K562 (cell line): ENCODE results near the gene SORCS1. TPM values are rescaled to one million over a fixed set of nuclear protein-coding genes. Genes with fewer than 3 reads are reported as not detected.

Experiments used
- ARID2 ChIP-seq: fragments of 450-650 bp; IDR thresholded peaks from 2 replicates; pipeline ENCODE4 v1.6.1; 2017; ENCODE audit warnings: antibody characterized with exemption, mild to moderate bottlenecking
- ARNT ChIP-seq, 2 experiments: fragments of 450-650 bp; IDR thresholded peaks; 2 replicates each; pipeline ENCODE4 v1.6.1; 2016; ENCODE audit warnings: mild to moderate bottlenecking in 1 of 2
- EP300 ChIP-seq: IDR thresholded peaks from 2 replicates; pipeline ENCODE4 v1.6.1; 2012; ENCODE audit warnings: low read length, improper control_type of control experiment
- HDAC3 ChIP-seq: fragments of 450-650 bp; IDR thresholded peaks from 2 replicates; pipeline ENCODE4 v1.6.1; 2018; ENCODE audit warnings: borderline replicate concordance, mild to moderate bottlenecking, moderate library complexity; ENCODE audit not compliant: partially characterized antibody
- KAT2B ChIP-seq: IDR thresholded peaks from one replicate; pipeline ENCODE4 v1.6.1; 2012; ENCODE audit warnings: low read depth, mild to moderate bottlenecking, control low read depth, inconsistent platforms, low read length, moderate library complexity
- MAFG ChIP-seq: fragments of 450-650 bp; conservative IDR thresholded peaks from 2 replicates; pipeline ENCODE4 v1.6.1; 2016; ENCODE audit warnings: missing genetic modification characterization, missing compliant biosample characterization
- MCM7 ChIP-seq, 2 experiments: fragments of 450-650 bp; IDR thresholded peaks; 2 replicates each; pipeline ENCODE4 v1.6.1; 2016 to 2018
- MEIS2 ChIP-seq: fragments of 450-650 bp; IDR thresholded peaks from 2 replicates; pipeline ENCODE4 v1.6.1; 2014; ENCODE audit warnings: mild to moderate bottlenecking; ENCODE audit not compliant: partially characterized antibody
- SAFB2 ChIP-seq: fragments of 200-400 bp; formaldehyde crosslinking; IDR thresholded peaks from 2 replicates; pipeline ENCODE4 v1.6.1; 2018; ENCODE audit warnings: borderline replicate concordance, low read length, low read depth, moderate library complexity; ENCODE audit not compliant: severe bottlenecking
- SIRT6 ChIP-seq: IDR thresholded peaks from one replicate; pipeline ENCODE4 v1.6.1; 2012; ENCODE audit warnings: low read depth, mild to moderate bottlenecking, control low read depth, inconsistent platforms, low read length, moderate library complexity
- ZFX ChIP-seq: sonication (generic); formaldehyde crosslinking; IDR thresholded peaks from 2 replicates; pipeline ENCODE4 v1.8.0; 2022; ENCODE audit warnings: mild to moderate bottlenecking, missing genetic modification reagents, moderate library complexity
- ZKSCAN8 ChIP-seq: fragments of 200-800 bp; sonication (Bioruptor generic); IDR thresholded peaks from 2 replicates; pipeline ENCODE4 v1.6.1; 2016; ENCODE audit warnings: missing genetic modification characterization, missing compliant biosample characterization
- ZNF347 ChIP-seq: fragments of 450-650 bp; formaldehyde crosslinking; IDR thresholded peaks from 2 replicates; pipeline ENCODE4 v1.4.0; 2020; ENCODE audit warnings: low read depth, mild to moderate bottlenecking, moderate library complexity
- ZNF436 ChIP-seq: fragments of 250-450, 450-650 bp; sonication (Bioruptor Pico); formaldehyde crosslinking; IDR thresholded peaks from 2 replicates; pipeline ENCODE4 v1.7.0; 2020; ENCODE audit warnings: mild to moderate bottlenecking
- ZNF780A ChIP-seq: fragments of 250-450 bp; sonication (Bioruptor Pico); IDR thresholded peaks from 2 replicates; pipeline ENCODE4 v1.5.0; 2021; ENCODE audit warnings: mild to moderate bottlenecking
- polyA plus RNA-seq, 8 experiments: library from polyadenylated mRNA; depleted of rRNA in 4 of 8; stranded (reverse) in 5 of 8; unstranded in 3 of 8; fragments of >200 nt; fragmentation: Nextera tagmentation in 2 of 8; fragmentation: Illumina TruSeq in 1 of 8; extraction: Ambion mirVana in 2 of 8; extraction: Trizol in 1 of 8; gene quantifications; 2 replicates each; pipeline versions ENCODE4 v1.2.1 to v1.2.3, GENCODE V29; 2011 to 2014; ENCODE audit warnings: inconsistent platforms in 1 of 8, missing spikeins in 1 of 8
- total RNA-seq, 7 experiments: library from RNA; depleted of rRNA in 6 of 7; stranded (reverse); fragments of >200 nt in 6 of 7; fragmentation: Illumina TruSeq in 2 of 7; extraction: Trizol in 2 of 7; gene quantifications; 2 replicates each; pipeline versions ENCODE4 v1.2.1 to v1.2.3, GENCODE V29; 2011 to 2021; ENCODE audit warnings: low replicate concordance in 1 of 7
- TF ChIP-seq, protein P1 (sequence below): sonication (generic); formaldehyde crosslinking; IDR thresholded peaks from 2 replicates; pipeline ENCODE4 v1.8.1; 2023; ENCODE audit warnings: mild to moderate bottlenecking, missing genetic modification reagents
- TF ChIP-seq, protein P2 (sequence below), 2 experiments: fragments of 450-650 bp; conservative IDR thresholded peaks; 2 replicates each; pipeline ENCODE4 v1.6.1; 2017; ENCODE audit warnings: mild to moderate bottlenecking in 2 of 2, moderate library complexity in 2 of 2
- TF ChIP-seq, protein P3 (sequence below): IDR thresholded peaks from 2 replicates; pipeline ENCODE4 v1.6.1; 2016; ENCODE audit warnings: missing genetic modification characterization, missing compliant biosample characterization
- TF ChIP-seq, protein P4 (sequence below): fragments of 250-450 bp; sonication (Bioruptor Pico); IDR thresholded peaks from 2 replicates; pipeline ENCODE4 v1.8.0; 2022; ENCODE audit warnings: moderate library complexity, mild to moderate bottlenecking, inconsistent platforms
- TF ChIP-seq, protein P5 (sequence below), 2 experiments: fragments of 450-650 bp in 1 of 2; sonication (generic) in 1 of 2; formaldehyde crosslinking; conservative IDR thresholded peaks; 2 replicates each; pipeline versions ENCODE4 v1.4.0 to v1.8.1; 2020 to 2022; ENCODE audit warnings: mild to moderate bottlenecking in 1 of 2, missing genetic modification reagents in 1 of 2

SORCS1 gene
- total and polyA plus RNA-seq, 9 of the 15 experiments (the other 6 are each of a cell fraction or from before 2014, with no cell fraction given): 1.5 to 3.9 (median 2.7) TPM

DNA sequence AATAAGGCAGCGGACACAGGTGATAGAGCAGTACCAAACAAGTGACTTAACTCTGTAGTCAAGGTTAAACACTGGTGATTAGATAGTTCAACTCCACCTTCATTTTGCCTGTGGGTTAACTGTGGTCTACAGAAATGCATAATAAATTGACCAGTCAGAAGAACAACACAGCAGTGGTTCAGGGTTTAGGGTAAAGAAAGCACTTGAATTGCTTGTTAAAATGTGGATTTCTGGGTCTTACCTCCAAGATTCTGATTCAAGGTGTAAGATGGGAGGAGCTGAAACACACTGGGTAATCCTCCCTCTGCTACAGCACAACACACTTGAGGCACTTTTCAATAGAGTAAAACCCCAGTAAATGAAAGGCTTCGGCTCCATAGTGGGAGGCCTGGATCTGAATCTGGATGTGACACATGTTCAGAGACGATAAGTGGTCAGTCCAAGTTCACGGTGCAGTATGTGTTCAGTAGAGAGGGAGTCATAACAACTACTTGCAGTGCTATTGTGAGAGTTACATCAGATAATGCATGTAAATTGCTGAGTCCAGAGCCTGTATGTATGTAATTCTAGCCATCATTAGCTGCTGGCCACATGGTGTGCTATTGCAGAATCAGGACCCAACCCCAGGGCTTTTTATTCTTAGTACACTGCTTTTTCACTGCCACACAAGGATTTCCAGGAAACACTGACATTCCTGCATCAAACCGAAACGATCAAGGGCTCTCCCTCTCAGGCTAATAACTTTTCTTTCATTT, 141.7 kb downstream of the SORCS1 start (continued):
- TF ChIP-seq ZNF436 (CRISPR knock-in tag): no peak
- TF ChIP-seq, protein P1, sequence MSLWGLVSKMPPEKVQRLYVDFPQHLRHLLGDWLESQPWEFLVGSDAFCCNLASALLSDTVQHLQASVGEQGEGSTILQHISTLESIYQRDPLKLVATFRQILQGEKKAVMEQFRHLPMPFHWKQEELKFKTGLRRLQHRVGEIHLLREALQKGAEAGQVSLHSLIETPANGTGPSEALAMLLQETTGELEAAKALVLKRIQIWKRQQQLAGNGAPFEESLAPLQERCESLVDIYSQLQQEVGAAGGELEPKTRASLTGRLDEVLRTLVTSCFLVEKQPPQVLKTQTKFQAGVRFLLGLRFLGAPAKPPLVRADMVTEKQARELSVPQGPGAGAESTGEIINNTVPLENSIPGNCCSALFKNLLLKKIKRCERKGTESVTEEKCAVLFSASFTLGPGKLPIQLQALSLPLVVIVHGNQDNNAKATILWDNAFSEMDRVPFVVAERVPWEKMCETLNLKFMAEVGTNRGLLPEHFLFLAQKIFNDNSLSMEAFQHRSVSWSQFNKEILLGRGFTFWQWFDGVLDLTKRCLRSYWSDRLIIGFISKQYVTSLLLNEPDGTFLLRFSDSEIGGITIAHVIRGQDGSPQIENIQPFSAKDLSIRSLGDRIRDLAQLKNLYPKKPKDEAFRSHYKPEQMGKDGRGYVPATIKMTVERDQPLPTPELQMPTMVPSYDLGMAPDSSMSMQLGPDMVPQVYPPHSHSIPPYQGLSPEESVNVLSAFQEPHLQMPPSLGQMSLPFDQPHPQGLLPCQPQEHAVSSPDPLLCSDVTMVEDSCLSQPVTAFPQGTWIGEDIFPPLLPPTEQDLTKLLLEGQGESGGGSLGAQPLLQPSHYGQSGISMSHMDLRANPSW: no peak
- TF ChIP-seq MAFG (tag): peak; percentile 43; the same call in 1 of the 2 replicates
- TF ChIP-seq, protein P2, sequence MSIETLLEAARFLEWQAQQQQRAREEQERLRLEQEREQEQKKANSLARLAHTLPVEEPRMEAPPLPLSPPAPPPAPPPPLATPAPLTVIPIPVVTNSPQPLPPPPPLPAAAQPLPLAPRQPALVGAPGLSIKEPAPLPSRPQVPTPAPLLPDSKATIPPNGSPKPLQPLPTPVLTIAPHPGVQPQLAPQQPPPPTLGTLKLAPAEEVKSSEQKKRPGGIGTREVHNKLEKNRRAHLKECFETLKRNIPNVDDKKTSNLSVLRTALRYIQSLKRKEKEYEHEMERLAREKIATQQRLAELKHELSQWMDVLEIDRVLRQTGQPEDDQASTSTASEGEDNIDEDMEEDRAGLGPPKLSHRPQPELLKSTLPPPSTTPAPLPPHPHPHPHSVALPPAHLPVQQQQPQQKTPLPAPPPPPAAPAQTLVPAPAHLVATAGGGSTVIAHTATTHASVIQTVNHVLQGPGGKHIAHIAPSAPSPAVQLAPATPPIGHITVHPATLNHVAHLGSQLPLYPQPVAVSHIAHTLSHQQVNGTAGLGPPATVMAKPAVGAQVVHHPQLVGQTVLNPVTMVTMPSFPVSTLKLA (conservative IDR thresholded peaks at IDR 0.05): peak; percentile 59 to 70
- TF ChIP-seq ARNT (IDR thresholded peaks at IDR 0.05): peak in 1 of 2 experiments; percentile 78; a peak in 2 of 4 replicates
- TF ChIP-seq ZNF780A (CRISPR knock-in tag): no peak
- TF ChIP-seq, protein P3, sequence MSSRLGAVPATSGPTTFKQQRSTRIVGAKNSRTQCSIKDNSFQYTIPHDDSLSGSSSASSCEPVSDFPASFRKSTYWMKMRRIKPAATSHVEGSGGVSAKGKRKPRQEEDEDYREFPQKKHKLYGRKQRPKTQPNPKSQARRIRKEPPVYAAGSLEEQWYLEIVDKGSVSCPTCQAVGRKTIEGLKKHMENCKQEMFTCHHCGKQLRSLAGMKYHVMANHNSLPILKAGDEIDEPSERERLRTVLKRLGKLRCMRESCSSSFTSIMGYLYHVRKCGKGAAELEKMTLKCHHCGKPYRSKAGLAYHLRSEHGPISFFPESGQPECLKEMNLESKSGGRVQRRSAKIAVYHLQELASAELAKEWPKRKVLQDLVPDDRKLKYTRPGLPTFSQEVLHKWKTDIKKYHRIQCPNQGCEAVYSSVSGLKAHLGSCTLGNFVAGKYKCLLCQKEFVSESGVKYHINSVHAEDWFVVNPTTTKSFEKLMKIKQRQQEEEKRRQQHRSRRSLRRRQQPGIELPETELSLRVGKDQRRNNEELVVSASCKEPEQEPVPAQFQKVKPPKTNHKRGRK (tag): no peak
- peak; percentile 82 for TF ChIP-seq HDAC3
- TF ChIP-seq KAT2B: no peak
- TF ChIP-seq, protein P4, sequence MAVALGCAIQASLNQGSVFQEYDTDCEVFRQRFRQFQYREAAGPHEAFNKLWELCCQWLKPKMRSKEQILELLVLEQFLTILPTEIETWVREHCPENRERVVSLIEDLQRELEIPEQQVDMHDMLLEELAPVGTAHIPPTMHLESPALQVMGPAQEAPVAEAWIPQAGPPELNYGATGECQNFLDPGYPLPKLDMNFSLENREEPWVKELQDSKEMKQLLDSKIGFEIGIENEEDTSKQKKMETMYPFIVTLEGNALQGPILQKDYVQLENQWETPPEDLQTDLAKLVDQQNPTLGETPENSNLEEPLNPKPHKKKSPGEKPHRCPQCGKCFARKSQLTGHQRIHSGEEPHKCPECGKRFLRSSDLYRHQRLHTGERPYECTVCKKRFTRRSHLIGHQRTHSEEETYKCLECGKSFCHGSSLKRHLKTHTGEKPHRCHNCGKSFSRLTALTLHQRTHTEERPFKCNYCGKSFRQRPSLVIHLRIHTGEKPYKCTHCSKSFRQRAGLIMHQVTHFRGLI (CRISPR knock-in tag): no peak
- peak; percentile 43 for TF ChIP-seq ZFX
- TF ChIP-seq ZKSCAN8: 0 out of 2 replicates have a peak, but pooled peaks have one; percentile 41
- no peak for TF ChIP-seq SAFB2
- TF ChIP-seq, protein P5, sequence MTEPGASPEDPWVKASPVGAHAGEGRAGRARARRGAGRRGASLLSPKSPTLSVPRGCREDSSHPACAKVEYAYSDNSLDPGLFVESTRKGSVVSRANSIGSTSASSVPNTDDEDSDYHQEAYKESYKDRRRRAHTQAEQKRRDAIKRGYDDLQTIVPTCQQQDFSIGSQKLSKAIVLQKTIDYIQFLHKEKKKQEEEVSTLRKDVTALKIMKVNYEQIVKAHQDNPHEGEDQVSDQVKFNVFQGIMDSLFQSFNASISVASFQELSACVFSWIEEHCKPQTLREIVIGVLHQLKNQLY (CRISPR knock-in tag; conservative IDR thresholded peaks at IDR 0.05): no peak
- TF ChIP-seq ARID2: no peak
- peak; percentile 93 for TF ChIP-seq EP300
- peak; percentile 15 for TF ChIP-seq MEIS2
- no peak for TF ChIP-seq ZNF347 (CRISPR knock-in tag)
- TF ChIP-seq MCM7 (IDR thresholded peaks at IDR 0.05): no peak
- no peak for TF ChIP-seq SIRT6
